ENCODE results near the gene CRTC3. TPM values are rescaled to one million over a fixed set of nuclear protein-coding genes. Genes with fewer than 3 reads are reported as not detected.

Gene CRTC3
- total and polyA plus RNA-seq, 8 donors = 7.1 to 17.6 (median 11.4) TPM

DNA sequence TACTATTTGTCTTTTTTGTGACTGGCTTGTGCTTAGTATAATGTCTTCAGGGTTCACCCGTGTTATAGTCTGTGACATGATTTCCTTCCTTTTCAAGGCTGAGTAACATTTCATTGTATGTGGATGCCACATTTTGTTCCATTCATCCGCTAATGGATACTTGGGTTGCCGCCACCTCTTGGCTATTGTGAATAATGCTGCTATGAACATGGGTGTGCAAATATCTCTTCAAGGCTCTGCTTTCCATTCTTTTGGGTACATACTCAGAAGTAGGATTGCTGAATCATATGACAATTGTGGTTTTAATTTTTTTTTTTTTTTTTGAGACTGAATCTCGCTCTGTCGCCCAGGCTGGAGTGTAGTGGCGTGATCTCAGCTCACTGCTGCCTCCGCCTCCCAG, 15.4 kb downstream of the CRTC3 start:
- 96% methylated on average over 7 of the region's 7 CpGs for WGBS, 2 donors
- Histone ChIP-seq H3K4me3 (no peak overlapping the region), H3K4me1 (no peaks in the 10 kb centered on the region), H3K9me3 (no peaks in the 10 kb centered on the region), H3K36me3 (no peaks in the 10 kb centered on the region), H3K27me3 (no peaks in the 10 kb centered on the region), H3K27ac (no peak overlapping the region)
- ATAC-seq = no peak
- DNase-seq = no peak
- TF ChIP-seq, protein P1, sequence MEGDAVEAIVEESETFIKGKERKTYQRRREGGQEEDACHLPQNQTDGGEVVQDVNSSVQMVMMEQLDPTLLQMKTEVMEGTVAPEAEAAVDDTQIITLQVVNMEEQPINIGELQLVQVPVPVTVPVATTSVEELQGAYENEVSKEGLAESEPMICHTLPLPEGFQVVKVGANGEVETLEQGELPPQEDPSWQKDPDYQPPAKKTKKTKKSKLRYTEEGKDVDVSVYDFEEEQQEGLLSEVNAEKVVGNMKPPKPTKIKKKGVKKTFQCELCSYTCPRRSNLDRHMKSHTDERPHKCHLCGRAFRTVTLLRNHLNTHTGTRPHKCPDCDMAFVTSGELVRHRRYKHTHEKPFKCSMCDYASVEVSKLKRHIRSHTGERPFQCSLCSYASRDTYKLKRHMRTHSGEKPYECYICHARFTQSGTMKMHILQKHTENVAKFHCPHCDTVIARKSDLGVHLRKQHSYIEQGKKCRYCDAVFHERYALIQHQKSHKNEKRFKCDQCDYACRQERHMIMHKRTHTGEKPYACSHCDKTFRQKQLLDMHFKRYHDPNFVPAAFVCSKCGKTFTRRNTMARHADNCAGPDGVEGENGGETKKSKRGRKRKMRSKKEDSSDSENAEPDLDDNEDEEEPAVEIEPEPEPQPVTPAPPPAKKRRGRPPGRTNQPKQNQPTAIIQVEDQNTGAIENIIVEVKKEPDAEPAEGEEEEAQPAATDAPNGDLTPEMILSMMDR (IDR thresholded peaks at IDR 0.05) = no peak
- intact Hi-C loops (cut with DNase I) = no loop called here
- no peak for FAIRE-seq

DNA sequence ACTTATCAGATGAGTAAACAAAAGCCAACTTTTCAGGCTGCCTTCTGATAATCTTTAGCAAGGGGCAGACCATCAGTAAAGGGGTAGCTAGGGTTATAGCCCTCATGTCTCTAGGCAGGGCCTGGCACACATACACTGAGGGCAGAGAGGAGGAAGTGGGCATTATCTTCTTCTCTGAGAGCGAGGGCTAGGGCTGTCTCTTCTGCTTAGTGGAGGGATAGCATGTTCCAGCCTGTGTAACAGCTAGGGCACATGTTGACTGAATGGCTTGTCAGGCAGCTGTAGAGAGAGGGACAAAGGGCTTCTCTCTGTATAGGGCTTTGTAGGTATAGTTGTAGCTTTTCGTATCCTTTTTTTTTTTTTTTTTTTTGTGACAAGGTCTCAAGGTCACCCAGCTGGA, 17.8 kb downstream of the CRTC3 start:
- DNase-seq = no peak
- no peak for FAIRE-seq
- Histone ChIP-seq H3K36me3 (no peaks in the 10 kb centered on the region), H3K4me3 (no peak overlapping the region), H3K27me3 (no peaks in the 10 kb centered on the region), H3K9me3 (no peaks in the 10 kb centered on the region), H3K4me1 (peaks cover under 1 to 1% (median 1%) of the 10 kb centered on the region in 3 donors), H3K27ac (no peak overlapping the region)
- ATAC-seq = peak in 3 of 4 donors; percentile 24 to 42 (median 36)
- intact Hi-C loops (cut with DNase I) = no loop called here
- TF ChIP-seq, protein P1 (IDR thresholded peaks at IDR 0.05) = no peak
- WGBS, 2 donors = 55 to 76% methylated on average over 2 of the region's 2 CpGs

DNA sequence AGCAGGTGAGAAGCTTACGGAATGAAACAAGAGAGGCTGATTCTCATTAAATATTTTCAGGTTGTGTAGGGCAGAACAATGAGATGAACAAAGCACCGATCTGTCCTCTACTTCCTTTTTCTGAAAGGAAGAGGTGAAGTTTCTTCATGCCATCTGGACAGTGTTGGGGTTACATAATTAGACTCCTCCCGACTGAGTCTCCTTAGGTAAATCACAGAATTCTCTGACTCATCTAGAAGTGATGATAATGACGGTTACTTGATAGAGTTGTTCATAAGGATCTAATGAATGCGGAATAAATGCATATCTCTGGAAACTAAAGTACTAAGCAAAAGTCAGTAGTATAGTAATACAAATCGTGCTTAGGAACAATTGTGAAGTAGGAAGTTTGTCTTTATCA, 21.2 kb downstream of the CRTC3 start:
- intact Hi-C loops (cut with DNase I) = no loop called here
- TF ChIP-seq, protein P1 (IDR thresholded peaks at IDR 0.05) = no peak
- Histone ChIP-seq H3K9me3 (no peaks in the 10 kb centered on the region), H3K4me3 (no peak overlapping the region), H3K27me3 (no peaks in the 10 kb centered on the region), H3K27ac (no peak overlapping the region), H3K4me1 (peaks cover 7 to 12% (median 7%) of the 10 kb centered on the region in 3 donors), H3K36me3 (no peaks in the 10 kb centered on the region)
- ATAC-seq (no peak), FAIRE-seq (no peak), DNase-seq (no peak)
- 88 to 91% methylated on average over 6 of the region's 6 CpGs for WGBS, 2 donors

DNA sequence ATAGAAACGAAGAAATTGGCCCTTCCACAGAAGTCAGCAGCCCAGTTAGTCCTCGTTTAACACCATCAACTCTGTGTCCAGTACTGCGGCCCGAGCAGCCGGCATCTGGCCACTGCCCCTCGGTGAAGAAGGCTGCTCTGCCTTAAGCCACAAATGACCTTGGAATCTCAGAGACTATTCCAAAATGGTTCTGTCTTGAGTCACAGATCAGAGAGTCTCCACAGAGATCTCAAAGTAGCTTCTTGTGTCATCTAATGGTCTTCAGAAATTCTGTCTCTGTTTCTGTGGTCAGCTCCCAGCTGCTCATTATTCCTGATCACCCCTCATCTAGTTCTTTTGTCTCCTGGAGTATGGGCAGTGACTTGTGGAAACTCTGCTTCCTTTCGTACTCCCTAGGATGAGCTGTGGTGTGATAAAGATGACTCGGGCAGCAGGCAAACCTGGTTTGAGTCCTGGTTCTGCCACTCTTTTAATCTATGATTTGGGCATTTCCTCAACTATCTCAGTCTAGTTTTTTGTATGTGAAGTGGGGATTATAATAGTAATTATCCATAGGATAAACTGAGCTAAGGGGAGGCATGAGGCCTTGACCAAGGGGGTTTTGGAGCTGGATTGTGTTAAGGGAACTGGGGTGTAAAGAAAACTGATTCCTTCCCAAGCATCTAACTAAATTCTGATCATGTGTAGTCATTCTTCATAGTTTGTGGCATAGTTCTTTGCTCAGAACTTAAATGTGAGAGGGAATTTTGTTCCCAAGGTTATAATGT, 22.6 kb downstream of the CRTC3 start:
- Histone ChIP-seq H3K27ac (peak overlapping the region; percentile 39 to 56 (median 46)), H3K4me3 (no peak overlapping the region), H3K27me3 (no peaks in the 10 kb centered on the region), H3K9me3 (no peaks in the 10 kb centered on the region), H3K4me1 (peaks cover 10 to 16% (median 16%) of the 10 kb centered on the region in 3 donors), H3K36me3 (no peaks in the 10 kb centered on the region)
- no peak for FAIRE-seq
- intact Hi-C loops (cut with DNase I) = no loop called here
- ATAC-seq = peak in 3 of 4 donors; percentile 10 to 43 (median 31)
- DNase-seq = no peak
- TF ChIP-seq, protein P1 (IDR thresholded peaks at IDR 0.05) = no peak
- WGBS, 2 donors = 79 to 86% methylated on average over 8 of the region's 8 CpGs

DNA sequence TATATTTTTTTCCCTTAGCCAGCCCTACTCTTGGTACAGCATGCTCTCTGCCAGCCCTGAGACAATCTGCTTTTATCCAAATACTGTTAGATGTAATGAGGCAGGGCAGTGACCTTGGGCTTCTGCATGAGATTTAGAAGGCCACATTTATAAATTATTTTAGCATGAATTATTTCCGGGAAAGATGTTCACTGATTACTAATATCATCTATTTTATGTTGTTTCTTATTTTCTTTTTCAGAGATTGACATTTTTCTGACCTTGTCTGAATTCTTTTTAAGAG, 23.1 kb downstream of the CRTC3 start:
- Histone ChIP-seq H3K36me3 (no peaks in the 10 kb centered on the region), H3K27ac (peak overlapping the region; percentile 39 to 56 (median 46)), H3K9me3 (no peaks in the 10 kb centered on the region), H3K27me3 (no peaks in the 10 kb centered on the region), H3K4me1 (peaks cover 10 to 21% (median 20%) of the 10 kb centered on the region in 3 donors), H3K4me3 (no peak overlapping the region)
- peak in 2 of 4 donors; percentile 5 to 15 for ATAC-seq
- 25 to 28% methylated on average over 1 of the region's 1 CpG for WGBS, 2 donors
- TF ChIP-seq, protein P1 (IDR thresholded peaks at IDR 0.05) = no peak
- intact Hi-C loops (cut with DNase I) = no loop called here
- no peak for FAIRE-seq
- DNase-seq = no peak

Measured in pancreas (tissue), 10 donors.